ENCODE data around the gene KANK3.

GRCh38 chr19:8319807-8320520 lies 23.1 kb downstream of the KANK3 start:
- TF ChIP-seq CTCF (IDR thresholded peaks at IDR 0.05) (no peak), POLR2A (IDR thresholded peaks at IDR 0.05) (no peak)

Measured in adrenal gland (tissue), 5 donors.